Astrocyte (in vitro differentiated cells and primary cell): ENCODE data around the gene UBE2Z.
"Not testable (repeated sequence)": the region's sequence is repeated elsewhere in the genome, so short reads cannot be mapped to it uniquely, and the experiment has no call there.

Experiments used
- CTCF ChIP-seq: IDR thresholded peaks from 2 replicates; pipeline ENCODE4 v1.5.1; 2011; ENCODE audit warnings: low read depth, mild to moderate bottlenecking, inconsistent platforms, low read length, moderate library complexity; ENCODE audit not compliant: insufficient read depth
- EZH2 ChIP-seq: IDR thresholded peaks from 2 replicates; pipeline ENCODE4 v1.6.1; 2012; ENCODE audit warnings: mild to moderate bottlenecking, low read length, inconsistent platforms; ENCODE audit not compliant: insufficient read depth

DNA sequence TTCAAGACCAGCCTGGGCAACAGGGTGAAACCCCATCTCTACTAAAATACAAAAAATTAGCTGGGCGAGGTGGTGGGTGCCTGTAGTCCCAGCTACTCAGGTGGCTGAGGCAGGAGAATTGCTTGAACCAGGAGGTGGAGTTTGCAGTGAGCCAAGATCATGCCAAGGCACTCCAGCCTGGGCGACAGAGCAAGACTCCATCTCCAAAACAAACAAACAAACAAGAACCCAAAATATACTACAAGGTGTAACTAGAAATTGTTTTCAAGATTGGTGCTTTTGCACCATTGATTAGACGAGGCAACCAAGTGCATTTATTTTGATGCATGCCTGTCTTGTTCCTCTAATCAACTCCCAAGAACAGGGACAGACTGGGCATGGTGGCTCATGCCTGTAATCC lies 35.8 kb upstream of the UBE2Z start:
- not testable (repeated sequence) for TF ChIP-seq CTCF, EZH2
